ENCODE results near the gene ZNF30. TPM values are rescaled to one million over a fixed set of nuclear protein-coding genes. Genes with fewer than 3 reads are reported as not detected.
"Not testable (repeated sequence)": the region's sequence is repeated elsewhere in the genome, so short reads cannot be mapped to it uniquely, and the experiment has no call there.

The ZNF30 gene
- total RNA-seq, 1 donor from 2014 or later: 6.2 TPM

DNA sequence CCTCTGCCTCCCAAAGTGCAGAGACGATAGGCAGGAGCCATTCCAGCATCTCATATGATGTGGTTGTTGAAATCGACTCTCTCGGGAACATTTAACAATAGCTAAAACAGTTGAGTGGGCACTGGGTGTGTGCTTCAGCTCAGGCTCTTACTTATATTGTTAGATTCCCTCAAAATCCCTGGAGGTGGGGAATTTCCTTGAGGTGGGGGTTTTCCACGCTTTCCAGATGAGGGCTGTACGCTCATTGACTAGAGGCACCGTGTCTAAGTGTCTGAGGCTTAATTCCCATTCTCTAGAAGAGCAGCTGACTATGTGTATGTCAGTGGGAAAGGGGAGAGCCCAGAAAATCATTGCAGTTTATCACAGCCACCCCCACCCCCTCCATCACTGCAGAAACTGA is 62.6 kb downstream of the ZNF30 start:
- TF ChIP-seq, protein P1, sequence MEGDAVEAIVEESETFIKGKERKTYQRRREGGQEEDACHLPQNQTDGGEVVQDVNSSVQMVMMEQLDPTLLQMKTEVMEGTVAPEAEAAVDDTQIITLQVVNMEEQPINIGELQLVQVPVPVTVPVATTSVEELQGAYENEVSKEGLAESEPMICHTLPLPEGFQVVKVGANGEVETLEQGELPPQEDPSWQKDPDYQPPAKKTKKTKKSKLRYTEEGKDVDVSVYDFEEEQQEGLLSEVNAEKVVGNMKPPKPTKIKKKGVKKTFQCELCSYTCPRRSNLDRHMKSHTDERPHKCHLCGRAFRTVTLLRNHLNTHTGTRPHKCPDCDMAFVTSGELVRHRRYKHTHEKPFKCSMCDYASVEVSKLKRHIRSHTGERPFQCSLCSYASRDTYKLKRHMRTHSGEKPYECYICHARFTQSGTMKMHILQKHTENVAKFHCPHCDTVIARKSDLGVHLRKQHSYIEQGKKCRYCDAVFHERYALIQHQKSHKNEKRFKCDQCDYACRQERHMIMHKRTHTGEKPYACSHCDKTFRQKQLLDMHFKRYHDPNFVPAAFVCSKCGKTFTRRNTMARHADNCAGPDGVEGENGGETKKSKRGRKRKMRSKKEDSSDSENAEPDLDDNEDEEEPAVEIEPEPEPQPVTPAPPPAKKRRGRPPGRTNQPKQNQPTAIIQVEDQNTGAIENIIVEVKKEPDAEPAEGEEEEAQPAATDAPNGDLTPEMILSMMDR (IDR thresholded peaks at IDR 0.05): no peak
- Mint-ChIP-seq H3K27me3 (ENCODE audit: unreplicated experiment) (peaks cover 4% of the 10 kb centered on the region), H3K27ac (ENCODE audit: unreplicated experiment) (no peak overlapping the region), H3K4me1 (ENCODE audit: unreplicated experiment) (peaks cover 9% of the 10 kb centered on the region), H3K36me3 (ENCODE audit: unreplicated experiment) (no peaks in the 10 kb centered on the region), H3K9me3 (ENCODE audit: unreplicated experiment) (peaks cover 5% of the 10 kb centered on the region), H3K4me3 (ENCODE audit: unreplicated experiment) (no peak overlapping the region)
- DNase-seq (ENCODE audit: extremely low spot score, unreplicated experiment): no peak

DNA sequence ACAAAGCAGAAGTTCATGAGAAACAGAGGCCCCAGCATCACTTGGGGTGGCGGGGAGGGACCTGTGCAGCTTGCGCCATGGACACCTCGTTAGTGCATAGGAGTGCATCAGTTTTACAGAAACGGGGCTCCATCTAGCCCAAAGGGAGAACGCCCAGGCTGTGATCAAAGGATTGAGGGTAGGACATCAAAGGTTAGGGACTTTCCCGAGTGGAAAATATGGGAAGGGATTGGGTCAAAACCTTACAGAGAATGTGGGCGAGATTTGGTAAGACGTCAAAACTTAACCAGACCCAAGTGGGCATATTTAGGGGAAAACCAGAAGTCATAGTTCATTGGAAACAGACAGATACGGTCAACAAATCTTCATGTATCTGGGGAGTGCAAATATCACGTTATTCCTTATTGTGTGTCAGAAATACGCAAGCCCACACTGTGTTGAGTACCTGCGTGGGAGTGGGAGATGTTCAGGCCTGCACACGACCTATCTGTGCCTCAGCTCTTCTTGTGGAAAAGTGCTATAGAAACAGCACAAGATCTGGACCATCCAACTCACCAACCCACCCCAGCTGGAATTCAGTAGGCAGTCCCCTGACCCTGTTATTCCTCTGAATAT is 64.0 kb downstream of the ZNF30 start:
- Mint-ChIP-seq H3K27ac (ENCODE audit: unreplicated experiment) (no peak overlapping the region), H3K9me3 (ENCODE audit: unreplicated experiment) (no peaks in the 10 kb centered on the region), H3K4me3 (ENCODE audit: unreplicated experiment) (no peak overlapping the region), H3K36me3 (ENCODE audit: unreplicated experiment) (no peaks in the 10 kb centered on the region), H3K4me1 (ENCODE audit: unreplicated experiment) (peaks cover 6% of the 10 kb centered on the region), H3K27me3 (ENCODE audit: unreplicated experiment) (peaks cover 4% of the 10 kb centered on the region)
- TF ChIP-seq, protein P1 (IDR thresholded peaks at IDR 0.05): no peak
- DNase-seq (ENCODE audit: extremely low spot score, unreplicated experiment): no peak

GRCh38 chr19:34991542-34992333 is 65.0 kb downstream of the ZNF30 start:
- Mint-ChIP-seq H3K36me3 (ENCODE audit: unreplicated experiment) (no peaks in the 10 kb centered on the region), H3K27ac (ENCODE audit: unreplicated experiment) (no peak overlapping the region), H3K9me3 (ENCODE audit: unreplicated experiment) (no peaks in the 10 kb centered on the region), H3K27me3 (ENCODE audit: unreplicated experiment) (peaks cover 4% of the 10 kb centered on the region), H3K4me3 (ENCODE audit: unreplicated experiment) (no peak overlapping the region), H3K4me1 (ENCODE audit: unreplicated experiment) (peaks cover 4% of the 10 kb centered on the region)
- DNase-seq (ENCODE audit: extremely low spot score, unreplicated experiment): no peak
- TF ChIP-seq, protein P1 (IDR thresholded peaks at IDR 0.05): no peak

DNA sequence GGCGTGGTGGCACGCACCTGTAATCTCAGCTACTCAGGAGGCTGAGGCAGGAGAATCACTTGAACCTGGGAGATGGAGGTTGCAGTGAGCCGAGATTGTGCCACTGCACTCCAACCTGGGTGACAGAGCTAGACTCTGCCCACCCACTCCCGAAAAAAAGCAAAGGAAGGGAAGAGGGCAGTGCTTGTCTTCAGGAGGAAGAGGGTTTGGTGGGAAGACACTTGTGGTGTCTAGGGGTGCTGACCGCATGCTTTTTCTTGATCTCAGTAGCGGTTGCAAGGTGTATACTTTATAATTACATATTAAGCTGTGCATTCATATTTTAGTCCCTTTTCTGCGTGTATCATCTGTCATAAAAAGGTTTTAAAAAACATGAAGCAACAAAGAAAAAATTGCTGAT is 65.9 kb downstream of the ZNF30 start:
- H3K9me3 Mint-ChIP-seq (ENCODE audit: unreplicated experiment); H3K27me3 Mint-ChIP-seq (ENCODE audit: unreplicated experiment); H3K4me3 Mint-ChIP-seq (ENCODE audit: unreplicated experiment); H3K36me3 Mint-ChIP-seq (ENCODE audit: unreplicated experiment); H3K27ac Mint-ChIP-seq (ENCODE audit: unreplicated experiment); DNase-seq (ENCODE audit: extremely low spot score, unreplicated experiment): not testable (repeated sequence)
- peaks cover 13% of the 10 kb centered on the region for H3K4me1 Mint-ChIP-seq (ENCODE audit: unreplicated experiment)

DNA sequence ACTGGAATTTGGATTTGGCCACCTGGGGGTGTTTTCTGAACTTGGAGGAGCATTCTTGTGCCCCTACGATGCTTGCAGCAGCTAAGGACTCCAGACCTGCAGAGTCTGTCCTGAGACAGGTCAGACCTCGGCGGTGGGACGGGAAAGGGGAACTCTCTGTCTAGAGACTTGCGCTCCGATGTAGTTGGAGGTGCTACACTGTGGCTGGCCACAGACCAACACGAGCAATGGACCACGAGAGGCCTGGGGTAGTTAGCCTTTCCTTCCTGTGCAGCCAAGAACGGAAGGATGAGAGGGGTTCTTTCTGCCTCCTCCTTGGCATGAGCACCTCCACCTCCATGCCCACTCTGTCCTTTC is 67.6 kb downstream of the ZNF30 start:
- no peaks in the 10 kb centered on the region for H3K27me3 Mint-ChIP-seq (ENCODE audit: unreplicated experiment)
- peaks cover 25% of the 10 kb centered on the region for H3K4me1 Mint-ChIP-seq (ENCODE audit: unreplicated experiment)
- no peak overlapping the region for H3K4me3 Mint-ChIP-seq (ENCODE audit: unreplicated experiment)
- no peak for DNase-seq (ENCODE audit: extremely low spot score, unreplicated experiment)
- TF ChIP-seq, protein P1 (IDR thresholded peaks at IDR 0.05): no peak
- no peak overlapping the region for H3K27ac Mint-ChIP-seq (ENCODE audit: unreplicated experiment)
- H3K36me3 Mint-ChIP-seq (ENCODE audit: unreplicated experiment): no peaks in the 10 kb centered on the region
- H3K9me3 Mint-ChIP-seq (ENCODE audit: unreplicated experiment): no peaks in the 10 kb centered on the region

Other genes with a start within 250 kb of the ZNF30 start
- 0.24 and 0.78 TPM in 2 replicates for gene SCGB2B2, start 249.7 kb upstream of the ZNF30 start, total RNA-seq
- gene ZNF302, start 249.2 kb upstream of the ZNF30 start, total RNA-seq: 34.7 and 35.0 TPM in 2 replicates
- gene ZNF181, start 192.7 kb upstream of the ZNF30 start, total RNA-seq: 11.1 and 12.1 TPM in 2 replicates
- gene ZNF599, start 153.7 kb upstream of the ZNF30 start, total RNA-seq: 8.7 and 9.2 TPM in 2 replicates
- gene ZNF792, start 37.3 kb downstream of the ZNF30 start, total RNA-seq: 3.0 and 4.1 TPM in 2 replicates
- 77.8 and 80.8 TPM in 2 replicates for gene GRAMD1A, start 73.4 kb downstream of the ZNF30 start, total RNA-seq
- gene SCN1B, start 103.6 kb downstream of the ZNF30 start, total RNA-seq: 7.3 and 8.1 TPM in 2 replicates
- not detected in 2 replicates for gene HPN, start 114.8 kb downstream of the ZNF30 start, total RNA-seq
- gene FXYD3, start 188.9 kb downstream of the ZNF30 start, total RNA-seq: not detected in 2 replicates
- gene LGI4, start 208.2 kb downstream of the ZNF30 start, total RNA-seq: 0.32 and 0.34 TPM in 2 replicates
- gene FXYD1, start 211.9 kb downstream of the ZNF30 start, total RNA-seq: 0.86 TPM in 1 of 2 replicates, not detected in the other
- 0.50 TPM in 1 of 2 replicates, not detected in the other for gene FXYD7, start 216.4 kb downstream of the ZNF30 start, total RNA-seq
- gene FXYD5, start 227.8 kb downstream of the ZNF30 start, total RNA-seq: 81.0 and 86.6 TPM in 2 replicates